ENCODE data around the gene NCMAP.

DNA sequence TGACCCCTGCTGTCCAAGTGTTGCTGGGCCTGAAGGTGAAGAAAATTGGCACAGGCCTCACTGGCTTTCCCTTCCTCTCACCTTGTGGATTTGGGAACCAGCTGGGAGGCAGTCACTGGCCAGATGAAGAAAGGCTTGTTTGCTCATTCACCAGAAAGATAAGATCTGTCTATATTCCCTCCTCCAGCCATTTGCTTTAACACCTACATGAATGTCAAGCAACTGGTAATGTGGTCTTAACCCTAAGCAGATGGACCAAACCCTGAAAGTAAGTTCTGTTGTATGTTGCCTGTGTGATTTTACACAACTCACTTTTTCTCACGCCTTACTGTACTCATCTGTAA, 76.9 kb downstream of the NCMAP start:
- TF ChIP-seq, protein P1, sequence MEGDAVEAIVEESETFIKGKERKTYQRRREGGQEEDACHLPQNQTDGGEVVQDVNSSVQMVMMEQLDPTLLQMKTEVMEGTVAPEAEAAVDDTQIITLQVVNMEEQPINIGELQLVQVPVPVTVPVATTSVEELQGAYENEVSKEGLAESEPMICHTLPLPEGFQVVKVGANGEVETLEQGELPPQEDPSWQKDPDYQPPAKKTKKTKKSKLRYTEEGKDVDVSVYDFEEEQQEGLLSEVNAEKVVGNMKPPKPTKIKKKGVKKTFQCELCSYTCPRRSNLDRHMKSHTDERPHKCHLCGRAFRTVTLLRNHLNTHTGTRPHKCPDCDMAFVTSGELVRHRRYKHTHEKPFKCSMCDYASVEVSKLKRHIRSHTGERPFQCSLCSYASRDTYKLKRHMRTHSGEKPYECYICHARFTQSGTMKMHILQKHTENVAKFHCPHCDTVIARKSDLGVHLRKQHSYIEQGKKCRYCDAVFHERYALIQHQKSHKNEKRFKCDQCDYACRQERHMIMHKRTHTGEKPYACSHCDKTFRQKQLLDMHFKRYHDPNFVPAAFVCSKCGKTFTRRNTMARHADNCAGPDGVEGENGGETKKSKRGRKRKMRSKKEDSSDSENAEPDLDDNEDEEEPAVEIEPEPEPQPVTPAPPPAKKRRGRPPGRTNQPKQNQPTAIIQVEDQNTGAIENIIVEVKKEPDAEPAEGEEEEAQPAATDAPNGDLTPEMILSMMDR (IDR thresholded peaks at IDR 0.05; ENCODE audit: low read depth, low read length, poor library complexity, severe bottlenecking): no peak
- no peak for TF ChIP-seq EZH2phosphoT487 (IDR thresholded peaks at IDR 0.05; ENCODE audit: borderline replicate concordance, low read length)
